Smooth muscle cell (in vitro differentiated cells): Measurements from ENCODE around the gene LAG3. TPM values are rescaled to one million over a fixed set of nuclear protein-coding genes. Genes with fewer than 3 reads are reported as not detected.
A peak's percentile ranks its signal among the peaks of the same experiment; 100 is the strongest.

Experiments used
- DNase-seq: peaks from one replicate; lab custom pipeline; 2025; ENCODE audit not compliant: unreplicated experiment; lab: John Stamatoyannopoulos, UW
- H2AFZ ChIP-seq: fragments of 200-600 bp; sonication (generic); 2 replicates; pipeline ENCODE4 v1.6.0; 2016; ENCODE audit warnings: antibody characterized with exemption, low read depth, mild to moderate bottlenecking
- H3F3A ChIP-seq: fragments of 200-600 bp; sonication (generic); 2 replicates; pipeline ENCODE4 v1.6.0; 2017; ENCODE audit warnings: antibody characterized with exemption, low read depth
- H3K27ac ChIP-seq: fragments of 200-600 bp; sonication (generic); 2 replicates; pipeline ENCODE4 v1.5.1; 2016; ENCODE audit warnings: low read depth, mild to moderate bottlenecking
- H3K27me3 ChIP-seq: fragments of 200-600 bp; sonication (generic); 2 replicates; pipeline ENCODE4 v1.6.1; 2016; ENCODE audit warnings: low read depth, mild to moderate bottlenecking
- H3K36me3 ChIP-seq: fragments of 200-600 bp; sonication (generic); 2 replicates; pipeline ENCODE4 v1.5.1; 2016; ENCODE audit warnings: low read depth
- H3K4me1 ChIP-seq: fragments of 200-600 bp; sonication (generic); 2 replicates; pipeline ENCODE4 v1.5.1; 2016; ENCODE audit warnings: low read depth
- H3K4me2 ChIP-seq: fragments of 200-600 bp; sonication (generic); 2 replicates; pipeline ENCODE4 v1.6.0; 2016; ENCODE audit warnings: mild to moderate bottlenecking
- H3K4me3 ChIP-seq: fragments of 200-600 bp; sonication (generic); 2 replicates; pipeline ENCODE4 v1.5.1; 2016; ENCODE audit warnings: mild to moderate bottlenecking
- H3K79me2 ChIP-seq: fragments of 200-600 bp; sonication (generic); 2 replicates; pipeline ENCODE4 v1.6.0; 2016; ENCODE audit warnings: low read depth, mild to moderate bottlenecking
- H3K9ac ChIP-seq: fragments of 200-600 bp; sonication (generic); 2 replicates; pipeline ENCODE4 v1.6.0; 2016; ENCODE audit warnings: low read depth
- H3K9me3 ChIP-seq: fragments of 200-600 bp; sonication (generic); replicated peaks from 2 replicates; pipeline ENCODE4 v1.5.1; 2016; ENCODE audit warnings: low read depth
- H4K20me1 ChIP-seq: fragments of 200-600 bp; sonication (generic); 2 replicates; pipeline ENCODE4 v1.6.0; 2016; ENCODE audit warnings: low read depth
- WGBS: methylation state at CpG from one replicate; pipeline ENCODE4 v1.1.7; 2016; ENCODE audit warnings: low lambda C conversion rate; 5-methylcytosine and 5-hydroxymethylcytosine counted together
- polyA plus RNA-seq: library from polyadenylated mRNA; unstranded; fragments of >200 nt; fragmentation: Nextera tagmentation; extraction: Ambion mirVana; gene quantifications from 2 replicates; pipeline ENCODE4 v1.2.1, GENCODE V29; 2016
- total RNA-seq: library from RNA; depleted of rRNA; stranded (reverse); fragments of >200 nt; gene quantifications from 2 replicates; pipeline ENCODE4 v1.2.3, GENCODE V29; 2014
- TF ChIP-seq, protein P1 (sequence below): fragments of 200-600 bp; sonication (generic); IDR thresholded peaks from 2 replicates; pipeline ENCODE4 v1.5.1; 2017; ENCODE audit warnings: borderline replicate concordance, mild to moderate bottlenecking, antibody characterized with exemption; ENCODE audit not compliant: insufficient read depth, poor library complexity, severe bottlenecking

The LAG3 gene
- total RNA-seq (0.18 and 1.0 TPM in 2 replicates), polyA plus RNA-seq (1.7 and 3.7 TPM in 2 replicates)

DNA sequence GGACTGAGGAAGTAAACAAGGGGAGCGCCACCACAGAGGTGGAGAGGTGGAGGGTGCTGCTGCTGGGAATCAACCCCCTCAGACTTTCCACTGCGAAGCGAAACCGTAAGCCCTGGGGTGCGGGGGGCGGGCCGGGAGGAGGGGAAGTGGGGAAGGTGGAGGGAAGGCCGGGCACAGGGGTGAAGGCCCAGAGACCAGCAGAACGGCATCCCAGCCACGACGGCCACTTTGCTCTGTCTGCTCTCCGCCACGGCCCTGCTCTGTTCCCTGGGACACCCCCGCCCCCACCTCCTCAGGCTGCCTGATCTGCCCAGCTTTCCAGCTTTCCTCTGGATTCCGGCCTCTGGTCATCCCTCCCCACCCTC is at the start of gene LAG3:
Gene LAG3, plus strand, starts transcription at position 190 of the 365 bp plus-strand sequence. CDS start 333 bp downstream, outside the sequence.
- peak within 1 kb of the TSS; percentile 77 for H3K4me2 ChIP-seq
- H3K36me3 ChIP-seq, result no peaks in the 10 kb centered on the region

DNA sequence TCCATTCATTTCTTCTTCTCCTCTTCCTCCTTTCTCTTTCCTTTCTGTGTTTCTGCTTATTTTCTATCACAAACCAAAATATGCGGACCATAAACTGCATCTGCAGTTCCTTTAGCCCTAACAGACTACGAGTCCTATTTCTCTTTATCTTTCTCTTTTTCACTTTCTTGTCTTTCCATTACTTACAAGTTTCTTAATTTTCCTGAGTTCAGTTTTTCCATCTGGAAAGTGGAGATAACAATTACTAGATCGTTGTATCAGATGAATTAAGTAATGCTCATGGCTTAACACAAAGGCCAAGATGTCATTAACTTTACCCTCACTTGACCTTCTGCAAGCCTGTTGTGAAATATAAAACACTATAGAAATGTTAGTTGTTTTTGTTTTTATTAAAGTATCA is 49.5 kb upstream of the LAG3 start:
- DNase-seq, result no peak
- Histone ChIP-seq H3K9me3 (no peaks in the 10 kb centered on the region), H3K9ac (no peak overlapping the region), H3K4me2 (peak overlapping the region; percentile 92), H3K27ac (peak overlapping the region; percentile 90), H2AFZ (peak overlapping the region; percentile 97), H3F3A (peaks cover 3% of the 10 kb centered on the region), H3K4me1 (peaks cover 5% of the 10 kb centered on the region), H3K27me3 (no peaks in the 10 kb centered on the region), H3K36me3 (no peaks in the 10 kb centered on the region), H4K20me1 (no peaks in the 10 kb centered on the region), H3K79me2 (peaks cover 3% of the 10 kb centered on the region), H3K4me3 (peak overlapping the region; percentile 80)
- TF ChIP-seq, protein P1, sequence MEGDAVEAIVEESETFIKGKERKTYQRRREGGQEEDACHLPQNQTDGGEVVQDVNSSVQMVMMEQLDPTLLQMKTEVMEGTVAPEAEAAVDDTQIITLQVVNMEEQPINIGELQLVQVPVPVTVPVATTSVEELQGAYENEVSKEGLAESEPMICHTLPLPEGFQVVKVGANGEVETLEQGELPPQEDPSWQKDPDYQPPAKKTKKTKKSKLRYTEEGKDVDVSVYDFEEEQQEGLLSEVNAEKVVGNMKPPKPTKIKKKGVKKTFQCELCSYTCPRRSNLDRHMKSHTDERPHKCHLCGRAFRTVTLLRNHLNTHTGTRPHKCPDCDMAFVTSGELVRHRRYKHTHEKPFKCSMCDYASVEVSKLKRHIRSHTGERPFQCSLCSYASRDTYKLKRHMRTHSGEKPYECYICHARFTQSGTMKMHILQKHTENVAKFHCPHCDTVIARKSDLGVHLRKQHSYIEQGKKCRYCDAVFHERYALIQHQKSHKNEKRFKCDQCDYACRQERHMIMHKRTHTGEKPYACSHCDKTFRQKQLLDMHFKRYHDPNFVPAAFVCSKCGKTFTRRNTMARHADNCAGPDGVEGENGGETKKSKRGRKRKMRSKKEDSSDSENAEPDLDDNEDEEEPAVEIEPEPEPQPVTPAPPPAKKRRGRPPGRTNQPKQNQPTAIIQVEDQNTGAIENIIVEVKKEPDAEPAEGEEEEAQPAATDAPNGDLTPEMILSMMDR, result no peak
- 82% methylated on average over 3 of the region's 3 CpGs for WGBS

More for the DNA sequence above, at the start of gene LAG3:
- TF ChIP-seq, protein P1, result no peak
- H3K27ac ChIP-seq, result no peak within 1 kb of the TSS
- H3K4me1 ChIP-seq, result peaks cover 40% of the 10 kb centered on the region
- no peak for DNase-seq
- peaks cover 16% of the 10 kb centered on the region for H3K79me2 ChIP-seq
- peaks cover 7% of the 10 kb centered on the region for H3K27me3 ChIP-seq
- H3F3A ChIP-seq, result peaks cover 5% of the 10 kb centered on the region
- WGBS, result 33% methylated on average over 6 of the region's 15 CpGs
- peaks cover 40% of the 10 kb centered on the region for H4K20me1 ChIP-seq
- no peak within 1 kb of the TSS for H3K9ac ChIP-seq
- H3K9me3 ChIP-seq, result no peaks in the 10 kb centered on the region
- H3K4me3 ChIP-seq, result peak within 1 kb of the TSS; percentile 31
- H2AFZ ChIP-seq, result no peak within 1 kb of the TSS

DNA sequence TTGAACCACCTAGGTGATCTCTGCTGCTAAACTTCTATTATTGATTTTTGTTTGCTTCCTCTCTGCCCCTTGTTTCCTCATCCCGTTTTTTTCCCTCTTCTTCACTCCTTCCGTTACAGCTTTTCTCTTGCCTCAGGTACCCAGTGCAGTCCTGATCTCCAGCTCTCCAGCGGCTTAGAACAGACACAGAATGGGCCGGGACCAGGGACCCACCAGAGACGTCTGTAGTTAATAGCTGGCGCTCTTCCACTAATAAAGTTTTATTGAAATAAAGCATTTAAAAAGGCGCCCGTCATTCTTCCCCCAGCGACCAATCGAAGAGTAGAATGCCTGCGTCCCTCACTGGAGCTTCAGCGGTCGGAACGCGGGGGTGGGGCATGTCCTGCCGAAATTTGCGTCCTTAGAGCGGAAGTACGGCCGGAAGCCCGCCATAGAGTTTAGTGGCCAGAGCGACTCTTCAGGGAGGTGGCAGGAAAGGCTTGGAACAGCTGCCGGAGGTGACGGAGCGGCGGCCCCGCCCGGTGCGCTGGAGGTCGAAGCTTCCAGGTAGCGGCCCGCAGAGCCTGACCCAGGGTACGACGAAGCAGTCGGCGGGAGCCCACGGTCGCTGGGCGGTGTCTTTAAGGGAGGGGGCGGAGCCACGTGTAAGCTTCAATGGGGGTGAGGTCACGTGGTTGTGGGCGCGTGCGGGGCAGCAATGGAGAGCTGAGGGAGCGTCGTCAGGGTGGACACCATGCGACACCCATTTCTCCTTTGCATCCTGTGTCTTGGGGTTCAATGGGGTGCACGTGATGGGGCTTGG is 48.5 kb upstream of the LAG3 start, which contains the start of gene COPS7A:
Gene COPS7A, plus strand, starts transcription at position 440 of the 802 bp plus-strand sequence. CDS start 611 bp downstream, outside the sequence.
- Histone ChIP-seq H2AFZ (peak within 1 kb of the TSS; percentile 97), H3K9me3 (no peaks in the 10 kb centered on the region), H3F3A (peaks cover 3% of the 10 kb centered on the region), H4K20me1 (no peaks in the 10 kb centered on the region), H3K79me2 (peaks cover 3% of the 10 kb centered on the region), H3K9ac (peak within 1 kb of the TSS; percentile 80), H3K27ac (peak within 1 kb of the TSS; percentile 90), H3K4me2 (peak within 1 kb of the TSS; percentile 92), H3K4me1 (peaks cover 5% of the 10 kb centered on the region), H3K36me3 (peaks cover 6% of the 10 kb centered on the region), H3K27me3 (no peaks in the 10 kb centered on the region), H3K4me3 (peak within 1 kb of the TSS; percentile 80)
- DNase-seq, result peak; percentile 93
- TF ChIP-seq, protein P1, result no peak
- under 1% methylated on average over 41 of the region's 49 CpGs for WGBS
